ENCODE results near the gene CAPN5.

CAPN5 gene

DNA sequence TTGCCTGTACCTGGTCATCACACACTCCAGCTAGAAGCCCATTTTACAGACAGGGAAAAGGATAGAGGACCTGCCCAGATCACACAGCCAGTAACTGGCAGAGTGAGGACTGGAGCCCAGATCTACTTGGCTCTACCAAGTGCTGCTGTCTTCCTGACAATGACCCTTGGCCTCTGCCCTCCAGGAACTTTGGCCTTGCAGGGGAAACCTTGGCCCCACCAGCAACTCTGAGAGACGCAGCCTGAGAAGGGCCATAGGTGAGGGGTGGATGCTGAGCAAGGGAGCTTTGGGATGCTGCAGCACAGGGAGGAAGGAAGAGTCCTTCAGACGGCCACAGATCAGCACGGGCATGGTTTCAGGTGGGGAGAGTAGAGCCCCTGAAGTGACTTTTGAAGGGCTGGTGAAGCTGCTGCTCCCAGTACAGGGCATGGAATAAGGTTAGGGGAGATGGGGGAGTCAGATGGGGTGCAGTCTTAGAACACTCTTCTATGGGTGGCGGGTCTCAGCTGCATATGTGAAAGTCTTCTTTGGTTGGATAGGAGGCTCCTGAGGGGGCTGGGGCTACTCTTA, 2.0 kb upstream of the CAPN5 start:
- DNase-seq (ENCODE audit: low read depth), result no peak

- peak; percentile 69 for DNase-seq (ENCODE audit: low read depth)
These were observed 918 bp upstream of the CAPN5 start for GRCh38 chr11:77065878-77066228.

GRCh38 chr11:77067861-77068443, 1.2 kb downstream of the CAPN5 start:
- DNase-seq (ENCODE audit: low read depth), result no peak

- no peak for DNase-seq (ENCODE audit: low read depth)
These were observed 1.9 kb downstream of the CAPN5 start for GRCh38 chr11:77068457-77069335.

DNA sequence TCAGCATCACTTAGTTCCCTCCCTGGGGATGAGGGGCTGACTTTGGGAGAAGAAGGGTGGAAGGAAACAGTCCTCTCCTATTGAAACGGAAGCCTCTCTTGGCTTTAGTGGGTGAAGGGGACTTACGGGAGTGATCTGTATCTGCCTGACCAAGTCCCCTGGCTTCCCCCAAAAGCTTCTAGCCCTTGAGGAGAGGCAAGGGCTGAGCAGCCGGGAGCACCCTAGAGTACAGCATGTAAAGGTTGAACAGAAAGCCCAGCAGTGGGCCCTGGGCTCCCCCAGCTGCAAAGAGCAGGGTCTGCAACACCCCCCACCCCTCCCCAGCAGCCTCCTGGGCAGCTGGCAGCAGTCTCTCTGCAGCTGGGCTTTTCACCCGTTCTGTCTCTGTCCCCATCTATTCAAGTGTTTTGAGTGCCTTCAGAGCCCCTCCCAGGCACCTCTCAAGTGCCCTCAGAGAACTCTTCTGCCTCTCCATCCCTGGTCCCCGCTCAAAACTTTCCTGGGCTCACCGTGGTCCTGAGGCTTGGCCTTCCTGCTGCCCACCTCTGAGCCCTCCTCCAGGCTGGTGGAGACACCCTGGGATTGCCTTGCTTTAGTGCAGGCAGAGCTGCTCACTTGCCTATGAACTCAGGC, 2.7 kb downstream of the CAPN5 start:
- DNase-seq (ENCODE audit: low read depth), result no peak

GRCh38 chr11:77069969-77070582, 3.3 kb downstream of the CAPN5 start:
- DNase-seq (ENCODE audit: low read depth), result no peak

- DNase-seq (ENCODE audit: low read depth), result no peak
These were observed 4.3 kb downstream of the CAPN5 start for GRCh38 chr11:77071077-77071476.

DNA sequence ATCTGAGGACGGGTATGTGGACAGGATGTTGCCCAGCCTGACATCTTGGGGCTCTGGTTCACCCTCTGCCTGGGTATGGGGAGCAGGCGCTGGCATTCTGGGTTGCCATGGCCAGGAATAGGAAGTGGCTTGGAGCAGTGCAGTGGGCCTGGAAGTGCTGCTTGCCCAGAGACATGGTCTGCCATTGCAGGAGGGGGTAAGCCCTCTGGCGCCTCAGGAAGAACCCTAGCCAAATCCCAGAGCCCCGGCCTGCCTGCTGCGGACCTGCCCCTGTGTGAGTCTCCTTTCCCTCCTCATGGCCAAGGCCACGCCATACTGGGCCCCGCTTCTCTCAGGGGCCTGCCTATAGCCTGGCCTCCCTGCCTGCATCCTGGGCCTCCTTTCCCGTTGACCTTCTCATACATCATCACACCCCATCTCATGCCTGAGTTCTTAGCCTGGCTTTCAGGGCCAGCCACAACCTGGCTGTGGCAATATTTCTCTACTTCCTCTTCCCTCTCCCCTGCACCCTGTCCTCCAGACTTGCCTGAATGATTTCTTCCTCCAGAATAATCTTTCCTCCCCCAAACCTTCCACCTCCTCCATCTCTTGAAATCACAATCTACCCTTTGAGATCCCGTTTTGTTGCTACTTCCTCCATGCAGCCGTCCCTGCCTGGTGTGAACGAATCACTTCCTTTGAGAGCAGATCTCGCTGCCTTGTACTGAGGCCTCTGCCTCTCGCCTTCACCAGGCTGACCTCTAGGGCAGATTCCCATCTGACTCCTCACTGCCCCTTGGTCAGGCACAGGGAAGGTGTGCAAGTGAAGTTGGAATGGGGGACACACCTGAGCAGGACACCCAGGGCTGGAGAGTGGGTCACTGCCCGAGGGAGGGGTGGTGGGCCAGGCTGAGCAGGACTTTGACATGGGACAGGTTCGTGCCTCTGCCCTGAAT, 5.2 kb downstream of the CAPN5 start:
- peak; percentile 14 for DNase-seq (ENCODE audit: low read depth)

DNA sequence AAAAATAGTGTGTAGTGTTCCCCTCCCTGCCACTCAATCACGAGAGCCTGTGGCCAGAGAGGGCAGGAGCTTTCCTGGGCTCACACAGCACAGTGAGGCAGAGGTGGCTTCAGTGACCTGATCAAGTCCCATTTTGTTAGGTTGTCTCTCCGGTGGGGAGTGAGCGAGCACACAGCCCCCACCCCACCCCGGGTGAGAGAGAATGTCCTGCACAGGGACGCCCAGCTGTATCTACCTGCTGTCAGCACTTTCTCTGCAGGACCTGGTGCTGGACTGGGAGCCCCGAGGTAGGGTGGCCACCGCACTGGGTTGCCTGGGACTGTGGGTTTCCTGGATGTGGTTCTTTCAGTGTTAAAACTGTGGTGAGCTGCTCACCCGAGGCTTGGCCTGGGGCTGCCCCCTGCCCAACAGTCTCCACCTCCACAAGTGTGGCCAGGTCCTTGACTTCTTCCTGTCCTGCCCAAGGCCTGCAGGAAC, 6.1 kb downstream of the CAPN5 start:
- no peak for DNase-seq (ENCODE audit: low read depth)

GRCh38 chr11:77073328-77074001, 6.7 kb downstream of the CAPN5 start:
- DNase-seq (ENCODE audit: low read depth), result peak; percentile 95

DNA sequence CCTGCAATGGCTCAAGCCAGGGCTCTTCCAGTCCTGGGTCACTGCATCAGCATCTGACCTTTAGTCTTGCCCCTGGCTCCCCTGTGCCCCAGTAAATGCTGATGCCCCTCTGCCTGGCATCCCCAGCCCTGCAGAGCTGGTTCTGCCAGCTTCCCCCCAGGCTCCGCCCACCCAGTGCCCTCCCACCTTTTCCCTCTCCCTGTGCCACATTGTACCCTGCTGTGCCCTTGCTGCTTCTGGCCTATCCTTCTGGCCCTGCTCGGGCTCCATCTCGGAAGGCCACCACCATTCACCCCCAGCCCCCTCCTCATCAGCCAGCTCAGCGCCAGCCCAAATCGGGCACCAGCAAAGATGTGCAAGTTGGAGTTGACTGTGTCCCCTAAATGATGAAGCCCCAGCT, 7.4 kb downstream of the CAPN5 start:
- no peak for DNase-seq (ENCODE audit: low read depth)

- DNase-seq (ENCODE audit: low read depth), result no peak
These were observed 8.0 kb downstream of the CAPN5 start for GRCh38 chr11:77074626-77075221.

GRCh38 chr11:77075425-77075905, 8.7 kb downstream of the CAPN5 start:
- no peak for DNase-seq (ENCODE audit: low read depth)

- no peak for DNase-seq (ENCODE audit: low read depth)
These were observed 12.9 kb downstream of the CAPN5 start for GRCh38 chr11:77079666-77080065.

DNA sequence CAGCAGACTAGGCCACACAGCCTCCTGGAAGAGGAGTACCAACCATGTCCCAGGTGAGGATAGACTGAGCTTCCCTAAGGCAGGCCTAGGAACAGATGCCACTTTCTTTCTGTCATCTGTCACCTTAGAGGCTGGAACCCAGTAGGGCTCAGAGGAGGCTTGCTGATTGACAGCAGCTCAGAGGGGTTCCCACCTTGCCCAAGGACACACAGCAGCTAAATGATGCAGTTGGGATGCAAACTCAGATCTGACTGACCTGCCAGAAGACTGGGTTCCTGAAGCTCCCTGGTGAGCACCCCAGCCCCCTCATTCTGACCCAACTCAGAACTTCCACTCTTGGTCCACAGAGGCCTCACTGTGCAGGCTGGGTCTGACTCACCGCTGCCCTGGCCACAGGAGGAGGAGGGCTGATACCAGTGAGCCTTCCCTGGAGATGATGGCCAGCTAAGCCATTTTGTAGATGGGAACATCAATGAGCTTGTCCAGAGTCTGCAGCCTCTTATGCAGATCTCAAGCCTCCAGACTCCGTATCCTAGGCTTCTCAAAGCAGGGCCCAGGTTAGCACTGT, 14.0 kb downstream of the CAPN5 start:
- peak; percentile 61 for DNase-seq (ENCODE audit: low read depth)

GRCh38 chr11:77081381-77081851, 14.6 kb downstream of the CAPN5 start:
- no peak for DNase-seq (ENCODE audit: low read depth)

GRCh38 chr11:77081976-77082836, 15.4 kb downstream of the CAPN5 start:
- DNase-seq (ENCODE audit: low read depth), result no peak

DNA sequence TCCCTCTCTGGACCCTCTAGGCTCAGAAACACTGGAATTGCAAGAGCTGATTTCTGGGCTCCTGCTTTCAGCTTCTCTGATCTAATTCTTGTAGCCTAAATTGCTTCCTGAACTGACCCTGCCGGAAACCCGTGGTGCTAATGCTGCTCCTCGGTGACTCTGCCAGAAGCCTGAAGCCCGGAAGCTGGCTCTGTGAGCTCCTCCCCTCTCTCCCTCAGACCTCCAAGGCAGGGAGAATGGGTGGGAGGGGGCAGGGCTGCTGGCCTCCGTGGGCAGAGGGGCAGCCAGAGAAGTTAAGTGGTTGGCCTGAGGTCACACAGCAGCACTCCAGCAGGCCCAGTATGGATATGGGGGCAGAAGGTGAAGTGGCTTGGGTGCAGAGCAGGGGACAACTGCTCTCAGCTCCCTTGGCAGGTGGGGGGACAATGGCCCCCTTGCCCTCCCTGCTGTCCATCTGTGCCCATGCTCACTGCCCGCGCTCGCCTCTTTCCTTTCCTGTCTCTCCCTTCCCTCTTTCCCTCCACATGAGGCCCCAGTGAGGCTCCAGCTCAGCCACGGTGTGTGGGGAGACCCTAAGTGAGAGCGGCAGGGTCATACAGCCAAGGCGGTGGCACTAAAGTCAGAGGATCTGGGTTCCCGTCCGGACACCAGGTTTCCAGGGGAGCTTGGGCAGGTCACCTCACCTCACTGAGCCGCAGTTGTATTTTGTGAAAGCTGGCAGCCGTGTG, 16.2 kb downstream of the CAPN5 start:
- peak; percentile 73 for DNase-seq (ENCODE audit: low read depth)

Data from iris pigment epithelial cell (primary cell).